ENCODE measurements around the gene DNAJC17.

- TF ChIP-seq CTCF (conservative IDR thresholded peaks at IDR 0.05; ENCODE audit: low read length): no peak
- TF ChIP-seq EZH2phosphoT487 (IDR thresholded peaks at IDR 0.05; ENCODE audit: borderline replicate concordance, low read depth, low read length): no peak
These were observed 36.8 kb upstream of the DNAJC17 start, which contains the start of gene SPINT1 for GRCh38 chr15:40843885-40844695.

Measured in OCI-LY7 (cell line).